A549 (cell line): ENCODE data around the gene PLEKHA6.

Source experiments
- CEBPB ChIP-seq, 2 experiments: fragments of >200 bp in 1 of 2; sonication (Bioruptor Twin) in 1 of 2; formaldehyde crosslinking in 1 of 2; IDR thresholded peaks; 2 replicates each; pipeline ENCODE4 v1.6.1; 2012 to 2016
- CTCF ChIP-seq: fragments of >200 bp; sonication (Bioruptor Twin); formaldehyde crosslinking; IDR thresholded peaks from 3 replicates; pipeline ENCODE4 v1.5.1; 2016
- EHMT2 ChIP-seq: fragments of 200-600 bp; sonication (generic); IDR thresholded peaks from 2 replicates; pipeline ENCODE4 v1.6.1; 2016; ENCODE audit warnings: antibody characterized with exemption, low read depth, mild to moderate bottlenecking, moderate library complexity
- FOSL2 ChIP-seq, 2 experiments: fragments of 450-650 bp in 1 of 2; fragments of >200 bp in 1 of 2; sonication (Bioruptor Twin) in 1 of 2; formaldehyde crosslinking; IDR thresholded peaks; 2 replicates each; pipeline versions ENCODE4 v1.5.0 to v1.6.1; 2016 to 2020; ENCODE audit warnings: mild to moderate bottlenecking in 1 of 2, moderate library complexity in 1 of 2
- HEYL ChIP-seq: fragments of 250-450 bp; sonication (Bioruptor Pico); IDR thresholded peaks from 2 replicates; pipeline ENCODE4 v1.8.0; 2021; ENCODE audit warnings: mild to moderate bottlenecking, moderate library complexity
- MAZ ChIP-seq: fragments of 150-350 bp; IDR thresholded peaks from 2 replicates; pipeline ENCODE4 v1.6.1; 2014; ENCODE audit warnings: antibody characterized with exemption, low read depth, low read length, borderline replicate concordance
- POLR2A ChIP-seq: IDR thresholded peaks from 2 replicates; pipeline ENCODE4 v1.6.1; 2012; ENCODE audit warnings: mild to moderate bottlenecking, low read length
- REST ChIP-seq: fragments of 200-600 bp; sonication (generic); IDR thresholded peaks from 2 replicates; pipeline ENCODE4 v1.6.1; 2016; ENCODE audit warnings: antibody characterized with exemption, mild to moderate bottlenecking, moderate library complexity
- USF2 ChIP-seq: fragments of 450-650 bp; IDR thresholded peaks from 2 replicates; pipeline ENCODE4 v1.6.1; 2014; ENCODE audit warnings: antibody characterized with exemption

GRCh38 chr1:204196068-204196795 is 163.5 kb downstream of the PLEKHA6 start, which contains the start of gene KISS1:
- no peak for TF ChIP-seq POLR2A
- TF ChIP-seq USF2 = no peak
- no peak for TF ChIP-seq FOSL2 (IDR thresholded peaks at IDR 0.05)
- TF ChIP-seq FOSL2 (CRISPR knock-in tag; IDR thresholded peaks at IDR 0.05) = no peak
- no peak for TF ChIP-seq HEYL
- TF ChIP-seq REST = no peak
- TF ChIP-seq EHMT2 = no peak
- TF ChIP-seq CTCF = no peak
- TF ChIP-seq CEBPB (IDR thresholded peaks at IDR 0.05) = no peak
- no peak for TF ChIP-seq MAZ
